Measurements from ENCODE around the gene ARRB2. TPM values are rescaled to one million over a fixed set of nuclear protein-coding genes. Genes with fewer than 3 reads are reported as not detected.

The ARRB2 gene
- total RNA-seq, 1 donor from 2014 or later: 2.7 TPM

GRCh38 chr17:4725646-4726310 lies 15.3 kb downstream of the ARRB2 start:
- no peak for DNase-seq (ENCODE audit: low read depth)

- no peak for DNase-seq (ENCODE audit: low read depth)
Measured at GRCh38 chr17:4728124-4728523, 17.7 kb downstream of the ARRB2 start.

- DNase-seq (ENCODE audit: low read depth): no peak
Measured at GRCh38 chr17:4733073-4733531, 22.7 kb downstream of the ARRB2 start.

- no peak for DNase-seq (ENCODE audit: low read depth)
Measured at GRCh38 chr17:4734857-4735475, 24.5 kb downstream of the ARRB2 start.

GRCh38 chr17:4735876-4736651 lies 25.6 kb downstream of the ARRB2 start:
- no peak for DNase-seq (ENCODE audit: low read depth)

- peak; percentile 51 for DNase-seq (ENCODE audit: low read depth)
Measured at GRCh38 chr17:4738136-4739121, 28.0 kb downstream of the ARRB2 start.

GRCh38 chr17:4739122-4740024 lies 28.9 kb downstream of the ARRB2 start, which contains the start of the genes CXCL16 and ZMYND15:
CXCL16 (minus strand) TSS chr17:4739928; CDS start chr17:4739339, 589 bp downstream.
ZMYND15 (plus strand) TSS chr17:4739833; CDS start chr17:4740549, 716 bp downstream.
- no peak for DNase-seq (ENCODE audit: low read depth)

- DNase-seq (ENCODE audit: low read depth): no peak
Measured at GRCh38 chr17:4740025-4740351, 29.6 kb downstream of the ARRB2 start.

- DNase-seq (ENCODE audit: low read depth): no peak
Measured at GRCh38 chr17:4740584-4740983, 30.2 kb downstream of the ARRB2 start.

- no peak for DNase-seq (ENCODE audit: low read depth)
Measured at GRCh38 chr17:4741544-4741943, 31.1 kb downstream of the ARRB2 start.

- DNase-seq (ENCODE audit: low read depth): no peak
Measured at GRCh38 chr17:4742133-4742532, 31.7 kb downstream of the ARRB2 start.

GRCh38 chr17:4742629-4743028 lies 32.2 kb downstream of the ARRB2 start:
- DNase-seq (ENCODE audit: low read depth): no peak

GRCh38 chr17:4743216-4743615 lies 32.8 kb downstream of the ARRB2 start:
- no peak for DNase-seq (ENCODE audit: low read depth)

GRCh38 chr17:4743898-4744297 lies 33.5 kb downstream of the ARRB2 start:
- no peak for DNase-seq (ENCODE audit: low read depth)

- no peak for DNase-seq (ENCODE audit: low read depth)
Measured at GRCh38 chr17:4744999-4745969, 34.9 kb downstream of the ARRB2 start.

GRCh38 chr17:4747847-4748246 lies 37.4 kb downstream of the ARRB2 start:
- DNase-seq (ENCODE audit: low read depth): no peak

- DNase-seq (ENCODE audit: low read depth): no peak
Measured at GRCh38 chr17:4748686-4749085, 38.3 kb downstream of the ARRB2 start.

GRCh38 chr17:4750606-4751005 lies 40.2 kb downstream of the ARRB2 start:
- DNase-seq (ENCODE audit: low read depth): no peak

- no peak for DNase-seq (ENCODE audit: low read depth)
Measured at GRCh38 chr17:4751932-4752331, 41.5 kb downstream of the ARRB2 start.

Measured in renal cortical epithelial cell (primary cell).